SK-N-SH (cell line): Measurements from ENCODE around the gene SULT6B1. TPM values are rescaled to one million over a fixed set of nuclear protein-coding genes. Genes with fewer than 3 reads are reported as not detected.

ENCODE experiments used
- CTCF ChIA-PET: fragments of 300-600, 350-600 bp; formaldehyde crosslinking; extraction: SDS; loops from one replicate; lab custom pipeline; 2021; lab: Yijun Ruan, JAX
- POLR2A ChIA-PET: fragments of 350-600 bp; sonication (Branson Sonifier 250); formaldehyde crosslinking; extraction: SDS; loops from one replicate; lab custom pipeline; 2020; ENCODE audit warnings: antibody characterized with exemption, inconsistent platforms; lab: Yijun Ruan, JAX
- DNase-seq: peaks from one replicate; pipeline ENCODE4 v3.0.0; 2012
- H2AFZ ChIP-seq: fragments of 200-600 bp; sonication (generic); 2 replicates; pipeline ENCODE4 v1.8.1; 2016; ENCODE audit warnings: antibody characterized with exemption, mild to moderate bottlenecking, low read depth
- H3F3A ChIP-seq: fragments of 200-600 bp; sonication (generic); replicated peaks from 2 replicates; pipeline ENCODE3; 2016; ENCODE audit warnings: antibody characterized with exemption, mild to moderate bottlenecking; ENCODE audit not compliant: insufficient read depth
- H3K27ac ChIP-seq, 2 experiments: fragments of 200-500 bp in 1 of 2; fragments of 200-600 bp in 1 of 2; sonication (Bioruptor generic) in 1 of 2; sonication (generic), shearing (Covaris generic) in 1 of 2; 2 replicates each; pipeline versions ENCODE4 v1.5.1 to v1.6.1; 2014 to 2016; ENCODE audit warnings: low read depth in 2 of 2, inconsistent platforms in 1 of 2, low read length in 1 of 2, mild to moderate bottlenecking in 1 of 2, mixed read lengths in 1 of 2
- H3K27me3 ChIP-seq: fragments of 200-600 bp; sonication (generic), shearing (Covaris generic); 2 replicates; pipeline ENCODE4 v1.6.1; 2016; ENCODE audit warnings: mixed run types; ENCODE audit not compliant: insufficient read depth
- H3K36me3 ChIP-seq, 2 experiments: fragments of 200-500 bp in 1 of 2; fragments of 200-600 bp in 1 of 2; sonication (Bioruptor generic) in 1 of 2; sonication (generic) in 1 of 2; replicated peaks in 1 of 2; 2 replicates each; pipeline versions ENCODE3 to v1.5.1; 2014 to 2016; ENCODE audit warnings: low read length in 1 of 2, mild to moderate bottlenecking in 1 of 2; ENCODE audit not compliant: insufficient read depth in 2 of 2, control insufficient read depth in 1 of 2
- H3K4me1 ChIP-seq, 2 experiments: fragments of 200-500 bp in 1 of 2; fragments of 200-600 bp in 1 of 2; sonication (Bioruptor generic) in 1 of 2; sonication (generic), shearing (Covaris generic) in 1 of 2; 2 replicates each; pipeline versions ENCODE4 v1.5.1 to v1.6.1; 2014 to 2016; ENCODE audit warnings: low read depth in 1 of 2, low read length in 1 of 2, mixed run types in 1 of 2; ENCODE audit not compliant: insufficient read depth in 2 of 2, control insufficient read depth in 1 of 2
- H3K4me2 ChIP-seq: fragments of 200-600 bp; sonication (generic), shearing (Covaris generic); 2 replicates; pipeline ENCODE4 v1.6.1; 2017; ENCODE audit warnings: mixed run types
- H3K4me3 ChIP-seq, 2 experiments: fragments of 200-500 bp in 1 of 2; fragments of 200-600 bp in 1 of 2; sonication (Bioruptor generic) in 1 of 2; sonication (generic), shearing (Covaris generic) in 1 of 2; 2 replicates each; pipeline versions ENCODE4 v1.5.1 to v1.8.1; 2014 to 2016; ENCODE audit warnings: low read depth in 2 of 2, inconsistent platforms in 1 of 2, low read length in 1 of 2, mild to moderate bottlenecking in 1 of 2, mixed read lengths in 1 of 2, moderate library complexity in 1 of 2
- H3K79me2 ChIP-seq: fragments of 200-600 bp; sonication (generic); 2 replicates; pipeline ENCODE4 v1.8.1; 2017; ENCODE audit warnings: mild to moderate bottlenecking; ENCODE audit not compliant: insufficient read depth
- H3K9ac ChIP-seq: fragments of 200-600 bp; sonication (generic); 2 replicates; pipeline ENCODE4 v1.6.1; 2017; ENCODE audit warnings: mixed run types
- H3K9me2 ChIP-seq: fragments of 200-600 bp; sonication (generic); 2 replicates; pipeline ENCODE4 v1.6.1; 2017; ENCODE audit warnings: mixed run types
- H3K9me3 ChIP-seq: fragments of 200-600 bp; sonication (generic); 2 replicates; pipeline ENCODE4 v1.6.1; 2017; ENCODE audit warnings: mixed run types, mild to moderate bottlenecking, moderate library complexity
- H4K20me1 ChIP-seq: fragments of 200-600 bp; sonication (generic); 2 replicates; pipeline ENCODE4 v1.6.1; 2017; ENCODE audit warnings: mild to moderate bottlenecking, mixed run types; ENCODE audit not compliant: insufficient read depth
- CHD2 ChIP-seq: fragments of 150-350 bp; IDR thresholded peaks from 2 replicates; pipeline ENCODE4 v1.6.1; 2018; ENCODE audit warnings: low read length; ENCODE audit not compliant: partially characterized antibody
- ELF1 ChIP-seq: IDR thresholded peaks from 2 replicates; pipeline ENCODE4 v1.4.0; 2012
- EP300 ChIP-seq, 2 experiments: IDR thresholded peaks; 2 replicates each; pipeline versions ENCODE4 v1.4.0 to v1.6.1; 2012; ENCODE audit warnings: borderline replicate concordance in 1 of 2, low read depth in 1 of 2, low read length in 1 of 2
- FOXM1 ChIP-seq: IDR thresholded peaks from 2 replicates; pipeline ENCODE4 v1.4.0; 2012; ENCODE audit warnings: low read depth, mild to moderate bottlenecking
- GATA2 ChIP-seq: sonication (generic); formaldehyde crosslinking; IDR thresholded peaks from 2 replicates; pipeline ENCODE4 v1.5.0; 2020; ENCODE audit warnings: mild to moderate bottlenecking, missing genetic modification reagents
- MXI1 ChIP-seq: IDR thresholded peaks from 2 replicates; pipeline ENCODE4 v1.6.1; 2012; ENCODE audit warnings: mild to moderate bottlenecking, low read depth, low read length, improper control_type of control experiment
- NFIC ChIP-seq: IDR thresholded peaks from 2 replicates; pipeline ENCODE4 v1.4.0; 2012; ENCODE audit warnings: borderline replicate concordance
- NRF1 ChIP-seq: IDR thresholded peaks from 2 replicates; pipeline ENCODE4 v1.6.1; 2012; ENCODE audit warnings: low read depth, mild to moderate bottlenecking, low read length
- RAD21 ChIP-seq: IDR thresholded peaks from 2 replicates; pipeline ENCODE4 v1.6.1; 2012; ENCODE audit warnings: mild to moderate bottlenecking, low read length
- RCOR1 ChIP-seq: fragments of 150-350 bp; IDR thresholded peaks from 2 replicates; pipeline ENCODE4 v1.6.1; 2017; ENCODE audit warnings: antibody characterized with exemption, low read length
- RFX5 ChIP-seq: IDR thresholded peaks from 2 replicates; pipeline ENCODE4 v1.6.1; 2012; ENCODE audit warnings: mild to moderate bottlenecking, improper control_type of control experiment, low read length
- SIN3A ChIP-seq: IDR thresholded peaks from 2 replicates; pipeline ENCODE4 v1.6.1; 2012; ENCODE audit warnings: low read depth, mild to moderate bottlenecking, low read length, moderate library complexity, borderline replicate concordance
- SMC3 ChIP-seq: IDR thresholded peaks from 2 replicates; pipeline ENCODE4 v1.6.1; 2012; ENCODE audit warnings: low read depth, low read length, improper control_type of control experiment
- TAF1 ChIP-seq: IDR thresholded peaks from 2 replicates; pipeline ENCODE4 v1.6.1; 2012; ENCODE audit warnings: low read depth, mild to moderate bottlenecking, low read length, moderate library complexity, borderline replicate concordance
- TCF12 ChIP-seq: IDR thresholded peaks from 2 replicates; pipeline ENCODE4 v1.4.0; 2012
- TEAD4 ChIP-seq: IDR thresholded peaks from 2 replicates; pipeline ENCODE4 v1.4.0; 2012; ENCODE audit warnings: mild to moderate bottlenecking, borderline replicate concordance; ENCODE audit not compliant: insufficient read depth
- YY1 ChIP-seq: IDR thresholded peaks from 2 replicates; pipeline ENCODE4 v1.4.0; 2012; ENCODE audit warnings: low read depth, mild to moderate bottlenecking
- WGBS: methylation state at CpG from one replicate; pipeline ENCODE4 v1.1.6; 2017; ENCODE audit warnings: low lambda C conversion rate; 5-methylcytosine and 5-hydroxymethylcytosine counted together
- polyA plus RNA-seq, 3 experiments: library from polyadenylated mRNA; depleted of rRNA; stranded (reverse); fragments of >200 nt; gene quantifications; 2 replicates each; pipeline ENCODE4 v1.2.3, GENCODE V29; 2012
- TF ChIP-seq, protein P1 (sequence below): fragments of 150-350 bp; IDR thresholded peaks from 2 replicates; pipeline ENCODE4 v1.6.1; 2017; ENCODE audit warnings: antibody characterized with exemption, low read length, low read depth, borderline replicate concordance
- TF ChIP-seq, protein P2 (sequence below): IDR thresholded peaks from 2 replicates; pipeline ENCODE4 v1.4.0; 2012; ENCODE audit warnings: low read depth, borderline replicate concordance
- TF ChIP-seq, protein P3 (sequence below): fragments of 150-350 bp; IDR thresholded peaks from 2 replicates; pipeline ENCODE4 v1.6.1; 2016; ENCODE audit warnings: mild to moderate bottlenecking, low read depth, low read length
- TF ChIP-seq, protein P4 (sequence below): IDR thresholded peaks from 2 replicates; pipeline ENCODE4 v1.4.0; 2012; ENCODE audit warnings: low read depth
- TF ChIP-seq, protein P5 (sequence below): IDR thresholded peaks from 2 replicates; pipeline ENCODE4 v1.6.1; 2012; ENCODE audit warnings: mild to moderate bottlenecking, low read depth, low read length, moderate library complexity

SULT6B1 gene
- polyA plus RNA-seq, 1 of the 3 experiments (the other 2 are of a cell fraction): not detected

DNA sequence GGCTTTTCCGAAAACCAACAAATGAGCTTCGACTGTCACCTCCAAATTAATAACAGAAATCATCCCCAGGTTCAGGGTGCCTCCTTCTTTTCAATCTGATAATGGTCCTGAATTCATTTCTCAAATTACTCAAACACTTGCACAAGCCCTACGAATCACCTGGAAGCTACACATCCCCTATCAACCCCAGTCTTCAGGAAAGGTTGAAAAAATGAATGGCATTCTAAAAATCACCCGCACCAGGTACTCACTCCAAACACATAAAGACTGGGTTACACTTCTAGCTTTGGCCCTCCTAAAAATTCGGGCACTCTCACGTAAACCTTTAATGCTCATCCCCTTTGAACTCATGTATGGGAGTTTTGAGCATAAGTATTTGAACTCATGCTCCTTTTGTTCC, 55.6 kb downstream of the SULT6B1 start (continued):
- TF ChIP-seq, protein P1, sequence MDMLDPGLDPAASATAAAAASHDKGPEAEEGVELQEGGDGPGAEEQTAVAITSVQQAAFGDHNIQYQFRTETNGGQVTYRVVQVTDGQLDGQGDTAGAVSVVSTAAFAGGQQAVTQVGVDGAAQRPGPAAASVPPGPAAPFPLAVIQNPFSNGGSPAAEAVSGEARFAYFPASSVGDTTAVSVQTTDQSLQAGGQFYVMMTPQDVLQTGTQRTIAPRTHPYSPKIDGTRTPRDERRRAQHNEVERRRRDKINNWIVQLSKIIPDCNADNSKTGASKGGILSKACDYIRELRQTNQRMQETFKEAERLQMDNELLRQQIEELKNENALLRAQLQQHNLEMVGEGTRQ: no peak
- no peak for TF ChIP-seq ELF1
- TF ChIP-seq GATA2 (CRISPR knock-in tag): no peak
- TF ChIP-seq YY1: no peak
- no peak for TF ChIP-seq TCF12
- TF ChIP-seq MXI1: no peak
- TF ChIP-seq, protein P2, sequence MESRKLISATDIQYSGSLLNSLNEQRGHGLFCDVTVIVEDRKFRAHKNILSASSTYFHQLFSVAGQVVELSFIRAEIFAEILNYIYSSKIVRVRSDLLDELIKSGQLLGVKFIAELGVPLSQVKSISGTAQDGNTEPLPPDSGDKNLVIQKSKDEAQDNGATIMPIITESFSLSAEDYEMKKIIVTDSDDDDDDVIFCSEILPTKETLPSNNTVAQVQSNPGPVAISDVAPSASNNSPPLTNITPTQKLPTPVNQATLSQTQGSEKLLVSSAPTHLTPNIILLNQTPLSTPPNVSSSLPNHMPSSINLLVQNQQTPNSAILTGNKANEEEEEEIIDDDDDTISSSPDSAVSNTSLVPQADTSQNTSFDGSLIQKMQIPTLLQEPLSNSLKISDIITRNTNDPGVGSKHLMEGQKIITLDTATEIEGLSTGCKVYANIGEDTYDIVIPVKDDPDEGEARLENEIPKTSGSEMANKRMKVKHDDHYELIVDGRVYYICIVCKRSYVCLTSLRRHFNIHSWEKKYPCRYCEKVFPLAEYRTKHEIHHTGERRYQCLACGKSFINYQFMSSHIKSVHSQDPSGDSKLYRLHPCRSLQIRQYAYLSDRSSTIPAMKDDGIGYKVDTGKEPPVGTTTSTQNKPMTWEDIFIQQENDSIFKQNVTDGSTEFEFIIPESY: no peak
- TF ChIP-seq RAD21: no peak
- no peak for TF ChIP-seq NRF1
- TF ChIP-seq, protein P3, sequence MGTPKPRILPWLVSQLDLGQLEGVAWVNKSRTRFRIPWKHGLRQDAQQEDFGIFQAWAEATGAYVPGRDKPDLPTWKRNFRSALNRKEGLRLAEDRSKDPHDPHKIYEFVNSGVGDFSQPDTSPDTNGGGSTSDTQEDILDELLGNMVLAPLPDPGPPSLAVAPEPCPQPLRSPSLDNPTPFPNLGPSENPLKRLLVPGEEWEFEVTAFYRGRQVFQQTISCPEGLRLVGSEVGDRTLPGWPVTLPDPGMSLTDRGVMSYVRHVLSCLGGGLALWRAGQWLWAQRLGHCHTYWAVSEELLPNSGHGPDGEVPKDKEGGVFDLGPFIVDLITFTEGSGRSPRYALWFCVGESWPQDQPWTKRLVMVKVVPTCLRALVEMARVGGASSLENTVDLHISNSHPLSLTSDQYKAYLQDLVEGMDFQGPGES: no peak
- no peak for TF ChIP-seq TEAD4
- TF ChIP-seq NFIC: no peak
- TF ChIP-seq, protein P4, sequence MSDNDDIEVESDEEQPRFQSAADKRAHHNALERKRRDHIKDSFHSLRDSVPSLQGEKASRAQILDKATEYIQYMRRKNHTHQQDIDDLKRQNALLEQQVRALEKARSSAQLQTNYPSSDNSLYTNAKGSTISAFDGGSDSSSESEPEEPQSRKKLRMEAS: no peak

DNA sequence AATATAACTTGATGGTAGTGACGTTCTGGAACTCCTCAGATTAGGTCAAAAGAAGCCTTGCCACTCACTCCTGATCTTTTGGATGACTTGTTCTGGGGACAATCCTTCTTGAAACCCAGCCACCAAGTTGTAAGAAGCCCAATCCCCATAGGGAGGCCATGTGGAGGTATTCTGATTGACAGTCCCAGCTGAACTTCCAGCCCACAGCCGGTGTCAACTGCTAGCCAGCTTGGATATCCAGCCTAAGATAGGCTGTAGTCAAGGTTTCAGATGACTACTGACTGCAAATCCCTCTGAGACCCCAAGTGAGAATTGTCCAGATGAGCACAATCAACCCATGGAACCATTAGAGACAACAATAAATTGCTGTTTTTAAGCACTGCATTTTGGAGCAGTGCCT, 63.1 kb downstream of the SULT6B1 start:
- POLR2A ChIA-PET: no interaction called here
- Histone ChIP-seq H3K27ac (no peak overlapping the region), H3F3A (peaks cover 4% of the 10 kb centered on the region), H4K20me1 (no peaks in the 10 kb centered on the region), H3K9me3 (no peaks in the 10 kb centered on the region), H3K4me3 (no peak overlapping the region), H3K36me3 (peaks cover 50 to 52% of the 10 kb centered on the region in 2 experiments), H2AFZ (no peak overlapping the region), H3K9me2 (no peaks in the 10 kb centered on the region), H3K9ac (no peak overlapping the region), H3K4me2 (no peak overlapping the region), H3K4me1 (no peaks in the 10 kb centered on the region), H3K79me2 (no peaks in the 10 kb centered on the region), H3K27me3 (no peaks in the 10 kb centered on the region)
- DNase-seq: no peak
- WGBS: 95% methylated on average over 2 of the region's 2 CpGs
- CTCF ChIA-PET: interaction anchor here (0.7 kb wide), 2 partner anchors 19 to 240 kb away, joined by 3 read pairs; no protein-coding TSS in a partner anchor
- TF ChIP-seq EP300 (IDR thresholded peaks at IDR 0.05; ENCODE audit: borderline replicate concordance in 1 of 2, low read depth in 1 of 2, low read length in 1 of 2): no peak
- no peak for TF ChIP-seq TAF1
- TF ChIP-seq, protein P5, sequence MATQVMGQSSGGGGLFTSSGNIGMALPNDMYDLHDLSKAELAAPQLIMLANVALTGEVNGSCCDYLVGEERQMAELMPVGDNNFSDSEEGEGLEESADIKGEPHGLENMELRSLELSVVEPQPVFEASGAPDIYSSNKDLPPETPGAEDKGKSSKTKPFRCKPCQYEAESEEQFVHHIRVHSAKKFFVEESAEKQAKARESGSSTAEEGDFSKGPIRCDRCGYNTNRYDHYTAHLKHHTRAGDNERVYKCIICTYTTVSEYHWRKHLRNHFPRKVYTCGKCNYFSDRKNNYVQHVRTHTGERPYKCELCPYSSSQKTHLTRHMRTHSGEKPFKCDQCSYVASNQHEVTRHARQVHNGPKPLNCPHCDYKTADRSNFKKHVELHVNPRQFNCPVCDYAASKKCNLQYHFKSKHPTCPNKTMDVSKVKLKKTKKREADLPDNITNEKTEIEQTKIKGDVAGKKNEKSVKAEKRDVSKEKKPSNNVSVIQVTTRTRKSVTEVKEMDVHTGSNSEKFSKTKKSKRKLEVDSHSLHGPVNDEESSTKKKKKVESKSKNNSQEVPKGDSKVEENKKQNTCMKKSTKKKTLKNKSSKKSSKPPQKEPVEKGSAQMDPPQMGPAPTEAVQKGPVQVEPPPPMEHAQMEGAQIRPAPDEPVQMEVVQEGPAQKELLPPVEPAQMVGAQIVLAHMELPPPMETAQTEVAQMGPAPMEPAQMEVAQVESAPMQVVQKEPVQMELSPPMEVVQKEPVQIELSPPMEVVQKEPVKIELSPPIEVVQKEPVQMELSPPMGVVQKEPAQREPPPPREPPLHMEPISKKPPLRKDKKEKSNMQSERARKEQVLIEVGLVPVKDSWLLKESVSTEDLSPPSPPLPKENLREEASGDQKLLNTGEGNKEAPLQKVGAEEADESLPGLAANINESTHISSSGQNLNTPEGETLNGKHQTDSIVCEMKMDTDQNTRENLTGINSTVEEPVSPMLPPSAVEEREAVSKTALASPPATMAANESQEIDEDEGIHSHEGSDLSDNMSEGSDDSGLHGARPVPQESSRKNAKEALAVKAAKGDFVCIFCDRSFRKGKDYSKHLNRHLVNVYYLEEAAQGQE: no peak
- TF ChIP-seq RCOR1: no peak
- TF ChIP-seq GATA2 (CRISPR knock-in tag): no peak
- no peak for TF ChIP-seq FOXM1
- no peak for TF ChIP-seq CHD2
- no peak for TF ChIP-seq SMC3
- no peak for TF ChIP-seq NRF1
- no peak for TF ChIP-seq RFX5
- TF ChIP-seq RAD21: no peak
- TF ChIP-seq, protein P4: no peak
- TF ChIP-seq MXI1: no peak
- TF ChIP-seq SIN3A: no peak
- TF ChIP-seq, protein P2: no peak
